Nephron progenitor cell (in vitro differentiated cells): ENCODE measurements around the gene LRIT2.

Experiments used
- DNase-seq: peaks from one replicate; pipeline ENCODE4 v3.0.0; 2021
- H3K27ac Mint-ChIP-seq: 2 replicates; pipeline ENCODE4 v1.8.0; 2021; ENCODE audit warnings: mild to moderate bottlenecking, moderate library complexity, mixed read lengths
- H3K27me3 Mint-ChIP-seq: 2 replicates; pipeline ENCODE4 v1.8.0; 2021; ENCODE audit warnings: mild to moderate bottlenecking, low read depth, mixed read lengths; ENCODE audit not compliant: poor library complexity
- H3K36me3 Mint-ChIP-seq: 2 replicates; pipeline ENCODE4 v1.8.0; 2021; ENCODE audit warnings: low read depth, mixed read lengths
- H3K4me1 Mint-ChIP-seq: 2 replicates; pipeline ENCODE4 v1.8.0; 2021; ENCODE audit warnings: mixed read lengths
- H3K4me3 Mint-ChIP-seq: 2 replicates; pipeline ENCODE4 v1.8.0; 2021; ENCODE audit warnings: mild to moderate bottlenecking, moderate library complexity, mixed read lengths
- H3K9me3 Mint-ChIP-seq: 2 replicates; pipeline ENCODE4 v1.8.0; 2021; ENCODE audit warnings: mild to moderate bottlenecking, moderate library complexity, mixed read lengths
- CTCF ChIP-seq: fragments of 200-600 bp; sonication (generic); IDR thresholded peaks from 2 replicates; pipeline ENCODE4 v1.5.0; 2021; ENCODE audit warnings: antibody characterized with exemption

The LRIT2 gene

GRCh38 chr10:84230359-84230758 is 5.0 kb upstream of the LRIT2 start:
- Mint-ChIP-seq H3K27me3 (peaks cover 28% of the 10 kb centered on the region), H3K4me3 (no peak overlapping the region)

DNA sequence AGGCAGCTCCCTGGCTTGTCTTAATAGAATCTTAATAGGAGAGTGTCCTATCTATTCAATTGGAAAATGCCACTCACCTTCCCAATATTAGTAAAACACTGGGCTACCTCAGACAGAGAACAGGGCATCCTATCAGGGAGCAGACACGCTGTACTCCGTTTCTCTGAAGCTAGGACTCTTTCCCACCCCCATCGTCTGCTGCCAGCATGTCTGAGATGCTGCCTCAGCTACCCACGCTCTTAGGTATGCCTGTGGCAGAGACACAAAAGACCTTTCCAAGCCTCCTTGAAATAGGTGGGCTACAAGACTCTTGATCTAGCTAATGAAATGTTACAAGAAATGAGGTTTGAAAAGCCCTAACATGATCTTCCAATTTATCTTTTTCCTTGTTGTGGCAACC is 2.5 kb upstream of the LRIT2 start:
- H3K27me3 Mint-ChIP-seq, result peaks cover 28% of the 10 kb centered on the region
- TF ChIP-seq CTCF, result no peak
- DNase-seq, result no peak
- no peaks in the 10 kb centered on the region for H3K36me3 Mint-ChIP-seq
- no peaks in the 10 kb centered on the region for H3K4me1 Mint-ChIP-seq
- no peaks in the 10 kb centered on the region for H3K9me3 Mint-ChIP-seq
- H3K27ac Mint-ChIP-seq, result no peak overlapping the region
- no peak overlapping the region for H3K4me3 Mint-ChIP-seq

More at GRCh38 chr10:84230359-84230758, 5.0 kb upstream of the LRIT2 start:
- TF ChIP-seq CTCF, result no peak
- Mint-ChIP-seq H3K36me3 (no peaks in the 10 kb centered on the region), H3K27ac (no peak overlapping the region), H3K9me3 (no peaks in the 10 kb centered on the region), H3K4me1 (no peaks in the 10 kb centered on the region)
- DNase-seq, result no peak

- Mint-ChIP-seq H3K27ac (no peak overlapping the region), H3K27me3 (peaks cover 28% of the 10 kb centered on the region), H3K4me1 (no peaks in the 10 kb centered on the region), H3K36me3 (no peaks in the 10 kb centered on the region), H3K4me3 (no peak overlapping the region), H3K9me3 (no peaks in the 10 kb centered on the region)
- no peak for TF ChIP-seq CTCF
- DNase-seq, result no peak
Measured at GRCh38 chr10:84226616-84227015, 1.3 kb upstream of the LRIT2 start.

DNA sequence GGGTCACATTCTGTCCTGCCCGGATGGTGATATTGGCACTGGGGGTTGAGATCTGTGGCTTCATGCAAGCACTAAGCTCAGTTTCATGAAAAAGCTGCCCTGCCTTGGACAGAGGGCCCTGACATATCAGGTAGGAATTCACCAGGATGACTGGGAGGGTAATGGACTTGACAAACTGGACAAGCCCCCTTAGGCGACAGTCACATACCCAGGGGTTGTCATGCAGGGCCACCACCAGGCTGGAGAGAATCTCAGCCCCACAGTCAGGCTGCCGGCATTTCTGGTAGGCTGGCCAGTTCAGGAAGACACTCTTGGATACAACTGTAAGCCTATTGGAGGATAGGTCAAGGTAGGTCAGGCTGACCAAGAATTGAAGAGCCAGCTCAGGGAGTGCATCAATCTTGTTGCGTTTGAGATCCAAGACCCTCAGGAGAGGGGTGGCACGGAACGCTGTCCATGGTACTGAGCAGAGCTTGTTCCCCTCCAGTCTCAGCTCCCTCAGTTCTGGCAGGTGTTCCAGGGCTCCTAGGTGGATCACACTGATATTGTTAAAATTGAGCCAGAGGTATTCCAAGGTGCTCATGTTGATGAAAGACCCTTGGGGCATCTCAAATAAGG is 824 bp downstream of the LRIT2 start:
- no peaks in the 10 kb centered on the region for H3K4me1 Mint-ChIP-seq
- H3K36me3 Mint-ChIP-seq, result no peaks in the 10 kb centered on the region
- peak; percentile 79 for DNase-seq
- no peak overlapping the region for H3K4me3 Mint-ChIP-seq
- no peaks in the 10 kb centered on the region for H3K9me3 Mint-ChIP-seq
- no peak overlapping the region for H3K27ac Mint-ChIP-seq
- H3K27me3 Mint-ChIP-seq, result peaks cover 17% of the 10 kb centered on the region
- no peak for TF ChIP-seq CTCF

GRCh38 chr10:84221916-84222315 is 3.4 kb downstream of the LRIT2 start:
- no peaks in the 10 kb centered on the region for H3K36me3 Mint-ChIP-seq
- no peak for DNase-seq
- H3K27ac Mint-ChIP-seq, result no peak overlapping the region
- H3K9me3 Mint-ChIP-seq, result no peaks in the 10 kb centered on the region
- no peak overlapping the region for H3K4me3 Mint-ChIP-seq
- peaks cover 18% of the 10 kb centered on the region for H3K27me3 Mint-ChIP-seq
- no peaks in the 10 kb centered on the region for H3K4me1 Mint-ChIP-seq
- no peak for TF ChIP-seq CTCF

DNA sequence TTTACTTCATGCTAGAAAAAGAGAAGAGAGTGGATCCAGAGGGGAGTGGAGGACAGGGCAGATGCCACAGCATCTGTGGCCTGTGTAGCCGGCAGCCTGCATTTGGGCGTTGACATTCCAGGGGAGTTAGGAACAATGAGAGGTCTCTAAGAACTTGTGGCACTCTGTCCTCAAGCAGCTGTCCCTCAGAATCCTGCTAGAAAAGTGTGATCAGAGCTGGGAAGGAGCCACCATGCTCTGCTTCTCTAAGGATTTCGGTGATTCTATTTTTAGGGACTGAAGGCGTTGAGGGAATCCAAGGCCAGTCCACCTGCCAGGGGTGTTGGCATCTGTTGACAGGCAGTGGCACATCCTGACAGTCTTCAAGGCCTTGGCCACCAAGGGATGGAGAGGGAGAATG is 7.6 kb downstream of the LRIT2 start:
- H3K4me1 Mint-ChIP-seq, result no peaks in the 10 kb centered on the region
- H3K4me3 Mint-ChIP-seq, result no peak overlapping the region
- no peaks in the 10 kb centered on the region for H3K9me3 Mint-ChIP-seq
- no peak for TF ChIP-seq CTCF
- H3K27ac Mint-ChIP-seq, result no peak overlapping the region
- DNase-seq, result no peak
- H3K36me3 Mint-ChIP-seq, result no peaks in the 10 kb centered on the region
- H3K27me3 Mint-ChIP-seq, result peaks cover 9% of the 10 kb centered on the region
